ENCODE measurements around the gene DNASE1L3. TPM values are rescaled to one million over a fixed set of nuclear protein-coding genes. Genes with fewer than 3 reads are reported as not detected.

Gene DNASE1L3
- total RNA-seq, 2 experiments from 2014 or later: not detected

DNA sequence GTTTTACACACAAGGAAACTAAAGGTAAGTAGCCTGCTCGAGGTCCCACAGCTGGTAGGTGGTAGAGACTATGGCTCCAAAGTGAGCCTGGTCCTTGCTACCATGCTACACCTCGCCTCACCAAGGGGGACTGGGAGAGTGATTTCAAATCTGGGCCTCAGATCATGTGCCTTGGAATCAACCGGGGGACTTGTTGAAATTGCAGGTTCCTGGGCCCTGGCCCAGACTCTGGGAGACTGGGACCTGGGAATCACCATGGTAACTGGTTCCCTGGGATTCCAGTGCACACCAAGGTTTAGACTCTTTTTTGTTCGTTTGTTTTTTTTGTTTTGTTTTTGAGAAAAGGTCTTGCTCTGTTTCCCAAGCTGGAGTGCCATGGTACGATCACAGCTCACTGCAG lies 21.1 kb downstream of the DNASE1L3 start:
- H3K4me3 Mint-ChIP-seq: no peak overlapping the region
- no peaks in the 10 kb centered on the region for H3K27me3 Mint-ChIP-seq
- no peak for DNase-seq
- no peak overlapping the region for H3K27ac Mint-ChIP-seq
- H3K36me3 Mint-ChIP-seq: no peaks in the 10 kb centered on the region
- H3K4me1 Mint-ChIP-seq: no peaks in the 10 kb centered on the region
- CTCF ChIA-PET: interaction anchor here (1.4 to 5.0 kb wide), 5 partner anchors 11 to 116 kb away, joined by 8 to 53 read pairs (median 28); partner anchors contain the start of genes HTD2 and RPP14
- no peaks in the 10 kb centered on the region for H3K9me3 Mint-ChIP-seq (ENCODE audit: low read depth)
- no peak for ATAC-seq

DNA sequence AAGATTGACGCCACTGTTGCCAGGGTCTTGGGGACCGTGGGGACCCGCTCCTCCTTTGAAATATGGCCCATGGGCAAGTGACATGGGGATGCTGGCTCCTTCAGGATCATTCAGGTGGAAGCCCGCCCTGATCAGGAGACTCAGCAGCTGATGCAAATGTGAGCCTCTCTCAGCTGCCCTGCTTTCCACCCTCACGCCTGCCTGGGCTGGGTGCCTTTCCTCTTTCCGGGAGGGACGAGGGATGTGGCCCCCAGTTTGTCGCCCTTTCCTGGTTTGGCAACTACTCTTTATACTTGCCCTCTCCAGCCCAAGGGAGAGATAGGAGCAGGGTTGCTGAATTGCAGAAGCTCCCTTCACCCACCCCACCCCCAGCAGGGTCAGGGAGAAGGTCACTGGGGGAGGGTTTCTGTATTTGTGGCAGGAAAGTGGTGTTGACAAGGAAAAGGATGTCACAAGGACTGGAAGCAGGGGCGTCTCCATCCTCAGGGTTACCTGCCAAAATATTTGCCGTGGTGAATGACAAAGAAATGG lies 21.8 kb downstream of the DNASE1L3 start:
- CTCF ChIA-PET: interaction anchor here (0.7 to 5.0 kb wide), 10 partner anchors 8 to 443 kb away, joined by 3 to 53 read pairs (median 14); partner anchors contain the start of genes HTD2 and RPP14

DNA sequence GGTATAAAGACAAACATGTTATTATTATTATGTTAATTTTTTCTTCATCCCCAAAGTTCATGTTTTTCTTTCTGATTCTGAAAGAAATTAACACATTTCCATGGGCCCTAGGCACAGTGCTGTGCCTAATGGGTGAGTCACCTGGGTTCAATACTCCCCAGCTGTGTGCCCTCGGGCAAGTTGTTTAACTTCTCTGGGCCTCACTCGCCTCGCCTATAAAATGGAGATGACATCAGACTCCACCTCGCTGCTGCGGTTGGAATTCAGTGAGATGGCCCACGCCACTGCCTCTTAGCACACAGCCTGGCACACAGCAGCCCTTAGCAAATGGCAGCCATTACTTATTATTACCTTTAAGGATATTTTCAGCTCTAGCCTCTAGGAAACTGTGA lies 22.6 kb downstream of the DNASE1L3 start:
- CTCF ChIA-PET: interaction anchor here (0.6 to 5.0 kb wide), 24 partner anchors 9 to 444 kb away, joined by 3 to 53 read pairs (median 4); partner anchors contain the start of genes DNASE1L3, FLNB, HTD2 and RPP14
- Mint-ChIP-seq H3K9me3 (ENCODE audit: low read depth) (no peaks in the 10 kb centered on the region), H3K4me1 (no peaks in the 10 kb centered on the region), H3K36me3 (no peaks in the 10 kb centered on the region), H3K27me3 (no peaks in the 10 kb centered on the region), H3K4me3 (no peak overlapping the region), H3K27ac (no peak overlapping the region)
- ATAC-seq (no peak), DNase-seq (no peak)

More for the DNA sequence above, 21.8 kb downstream of the DNASE1L3 start:
- Mint-ChIP-seq H3K27ac (no peak overlapping the region), H3K4me1 (no peaks in the 10 kb centered on the region), H3K36me3 (no peaks in the 10 kb centered on the region), H3K9me3 (ENCODE audit: low read depth) (no peaks in the 10 kb centered on the region), H3K27me3 (no peaks in the 10 kb centered on the region), H3K4me3 (no peak overlapping the region)
- ATAC-seq: no peak
- DNase-seq: no peak

DNA sequence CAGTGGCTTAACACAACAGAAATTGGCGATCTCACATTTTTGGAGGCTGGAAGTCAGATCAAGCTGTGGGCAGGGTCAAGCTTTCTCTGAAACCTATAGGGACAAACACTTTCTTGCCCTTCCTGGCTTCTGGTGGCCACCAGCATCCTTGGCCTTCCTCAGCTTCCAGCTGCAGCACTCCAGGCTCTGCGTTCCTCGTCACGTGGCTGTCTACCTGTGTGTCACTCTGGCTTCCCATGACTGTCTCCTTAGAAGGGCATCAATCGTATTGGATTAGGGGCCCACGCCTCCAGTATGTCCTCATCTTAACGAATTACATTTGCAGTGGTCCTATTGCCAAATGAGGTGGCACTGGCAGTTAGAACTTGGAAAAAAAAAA lies 25.8 kb downstream of the DNASE1L3 start:
- no peak for DNase-seq
- H3K36me3 Mint-ChIP-seq: no peaks in the 10 kb centered on the region
- no peak overlapping the region for H3K27ac Mint-ChIP-seq
- H3K9me3 Mint-ChIP-seq (ENCODE audit: low read depth): no peaks in the 10 kb centered on the region
- peaks cover 4% of the 10 kb centered on the region for H3K27me3 Mint-ChIP-seq
- H3K4me3 Mint-ChIP-seq: no peak overlapping the region
- H3K4me1 Mint-ChIP-seq: no peaks in the 10 kb centered on the region
- CTCF ChIA-PET: interaction anchor here (1.1 to 2.2 kb wide), 5 partner anchors 8 to 121 kb away, joined by 3 to 10 read pairs (median 4); partner anchors contain the start of genes HTD2 and RPP14
- ATAC-seq: no peak

DNA sequence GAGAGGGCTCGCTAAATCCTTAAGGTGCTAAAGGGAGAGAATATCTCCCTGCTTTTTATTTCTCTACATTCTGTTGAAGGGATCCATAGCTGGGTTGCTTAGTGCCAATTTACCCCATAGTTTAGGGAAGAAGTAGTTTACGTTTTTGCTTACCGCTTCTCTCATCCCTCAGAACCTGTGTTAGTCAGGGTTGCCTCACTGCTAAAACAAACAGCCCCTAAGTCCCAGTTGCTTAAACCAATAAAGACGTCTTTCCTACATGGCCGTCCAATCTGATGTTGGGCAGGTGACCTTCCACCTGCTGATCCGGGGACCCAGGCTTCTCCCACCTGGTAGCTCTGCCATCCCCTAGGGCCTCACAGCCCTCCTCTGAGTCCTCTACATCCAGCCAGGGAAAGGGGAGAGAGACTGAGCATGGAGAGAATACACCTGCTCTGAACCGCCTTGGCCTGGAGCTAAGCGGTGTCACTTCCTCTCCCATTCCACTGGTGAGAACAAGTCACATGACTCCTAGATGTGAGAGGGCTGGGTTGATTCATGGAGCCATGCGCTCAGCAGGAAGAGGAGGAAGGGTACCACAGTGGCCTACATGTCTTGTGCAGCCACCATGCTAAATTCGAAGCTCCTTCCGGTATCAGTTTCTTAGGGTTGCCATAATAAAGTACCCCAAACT lies 26.3 kb downstream of the DNASE1L3 start:
- no peak for ATAC-seq
- Mint-ChIP-seq H3K36me3 (no peaks in the 10 kb centered on the region), H3K4me3 (no peak overlapping the region), H3K9me3 (ENCODE audit: low read depth) (no peaks in the 10 kb centered on the region), H3K4me1 (no peaks in the 10 kb centered on the region), H3K27ac (no peak overlapping the region), H3K27me3 (peaks cover 4% of the 10 kb centered on the region)
- DNase-seq: no peak
- CTCF ChIA-PET: interaction anchor here (0.6 to 2.2 kb wide), 5 partner anchors 16 to 177 kb away, joined by 3 to 10 read pairs (median 3); partner anchors contain the start of genes HTD2 and RPP14

DNA sequence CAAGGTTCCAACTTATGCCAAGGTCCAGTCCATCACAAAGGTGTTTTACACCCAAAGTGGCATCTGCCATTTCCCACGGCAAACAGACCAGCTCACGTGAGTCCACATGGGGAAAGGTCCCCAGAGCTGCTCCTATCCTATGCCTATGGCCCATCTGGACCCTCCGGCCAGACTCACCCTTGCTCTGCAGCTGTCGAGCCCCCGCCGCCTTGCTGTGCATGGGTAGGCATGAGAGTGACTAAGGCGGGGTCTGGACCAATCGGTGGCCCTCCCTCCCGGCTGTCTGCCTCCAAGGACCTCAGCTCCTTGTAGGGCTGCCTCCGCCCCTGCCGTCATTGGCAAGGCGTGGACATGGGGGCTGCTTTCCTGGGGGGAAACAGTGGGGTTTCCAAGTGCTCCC lies 26.9 kb downstream of the DNASE1L3 start:
- Mint-ChIP-seq H3K36me3 (no peaks in the 10 kb centered on the region), H3K27ac (no peak overlapping the region), H3K4me3 (no peak overlapping the region), H3K4me1 (peaks cover 4% of the 10 kb centered on the region), H3K9me3 (ENCODE audit: low read depth) (no peaks in the 10 kb centered on the region), H3K27me3 (peaks cover 4% of the 10 kb centered on the region)
- CTCF ChIA-PET: interaction anchor here (0.6 to 2.2 kb wide), 3 partner anchors 18 to 176 kb away, joined by 3 to 10 read pairs (median 3); no protein-coding TSS in a partner anchor
- DNase-seq (no peak), ATAC-seq (no peak)

- no peak for DNase-seq
- H3K27ac Mint-ChIP-seq: no peak overlapping the region
- H3K27me3 Mint-ChIP-seq: peaks cover 4% of the 10 kb centered on the region
- no peak overlapping the region for H3K4me3 Mint-ChIP-seq
- peaks cover 10% of the 10 kb centered on the region for H3K4me1 Mint-ChIP-seq
- no peaks in the 10 kb centered on the region for H3K9me3 Mint-ChIP-seq (ENCODE audit: low read depth)
- ATAC-seq: no peak
- no peaks in the 10 kb centered on the region for H3K36me3 Mint-ChIP-seq
- CTCF ChIA-PET: interaction anchor here (0.8 to 2.2 kb wide), 3 partner anchors 17 to 176 kb away, joined by 3 to 10 read pairs (median 3); no protein-coding TSS in a partner anchor
Measured at GRCh38 chr3:58183221-58183620, 27.6 kb downstream of the DNASE1L3 start.

GRCh38 chr3:58180940-58181587 lies 29.7 kb downstream of the DNASE1L3 start:
- ATAC-seq: no peak
- no peak for DNase-seq
- CTCF ChIA-PET: interaction anchor here (1.6 to 2.3 kb wide), 2 partner anchors 14 to 126 kb away, joined by 4 to 11 read pairs; partner anchors contain the start of gene HTD2
- no peak overlapping the region for H3K4me3 Mint-ChIP-seq
- no peak overlapping the region for H3K27ac Mint-ChIP-seq
- no peaks in the 10 kb centered on the region for H3K36me3 Mint-ChIP-seq
- H3K4me1 Mint-ChIP-seq: peaks cover 21% of the 10 kb centered on the region
- H3K27me3 Mint-ChIP-seq: peaks cover 6% of the 10 kb centered on the region
- no peaks in the 10 kb centered on the region for H3K9me3 Mint-ChIP-seq (ENCODE audit: low read depth)

- DNase-seq (no peak), ATAC-seq (no peak)
- Mint-ChIP-seq H3K27me3 (peaks cover 6% of the 10 kb centered on the region), H3K4me3 (no peak overlapping the region), H3K36me3 (no peaks in the 10 kb centered on the region), H3K9me3 (ENCODE audit: low read depth) (no peaks in the 10 kb centered on the region), H3K27ac (no peak overlapping the region), H3K4me1 (peaks cover 21% of the 10 kb centered on the region)
- CTCF ChIA-PET: interaction anchor here (1.6 to 5.2 kb wide), 5 partner anchors 9 to 453 kb away, joined by 4 to 38 read pairs (median 11); partner anchors contain the start of gene HTD2
Measured at GRCh38 chr3:58180099-58180880, 30.5 kb downstream of the DNASE1L3 start.

DNA sequence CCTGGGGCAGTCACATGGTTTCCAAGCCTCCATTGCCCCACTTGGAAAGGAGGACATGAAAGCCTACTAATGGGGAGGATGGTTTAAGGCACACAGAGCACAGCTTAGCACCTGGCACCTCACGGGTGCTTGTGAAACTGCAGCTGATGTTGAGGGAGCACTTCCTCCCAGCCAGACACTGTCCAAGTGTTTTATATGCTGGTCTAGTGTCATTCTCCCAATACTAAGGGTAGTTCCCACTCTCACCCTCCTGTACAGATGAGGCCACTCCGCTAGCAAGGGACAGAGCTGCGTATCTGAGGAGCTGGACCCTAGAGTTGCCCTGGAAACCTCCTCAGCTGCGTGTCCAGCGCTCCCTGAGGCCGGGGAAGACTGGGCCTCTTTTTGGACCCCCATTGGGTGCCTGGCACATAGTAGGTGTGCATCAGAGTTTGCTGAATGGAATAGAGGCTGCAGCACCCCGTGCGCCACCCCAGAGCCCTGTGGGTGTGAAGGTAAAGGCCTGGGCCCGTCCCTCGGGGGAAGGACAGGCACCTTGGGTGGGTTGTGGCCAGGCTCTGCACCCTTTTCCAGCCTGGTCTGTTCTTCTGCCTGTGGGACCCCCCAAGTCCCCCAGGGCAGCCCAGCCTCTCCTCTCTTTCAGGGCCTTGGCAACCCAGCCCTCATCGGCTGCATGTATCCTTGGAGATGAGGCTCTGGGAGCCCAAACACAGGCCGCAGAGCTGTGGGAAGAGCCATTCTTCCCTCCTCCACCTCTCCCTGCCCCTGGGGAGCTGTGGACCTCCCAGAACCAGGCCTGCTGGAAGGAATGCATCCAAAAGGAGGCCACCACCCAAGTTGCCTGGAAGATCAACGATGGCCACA lies 31.3 kb downstream of the DNASE1L3 start:
- no peak for ATAC-seq

DNA sequence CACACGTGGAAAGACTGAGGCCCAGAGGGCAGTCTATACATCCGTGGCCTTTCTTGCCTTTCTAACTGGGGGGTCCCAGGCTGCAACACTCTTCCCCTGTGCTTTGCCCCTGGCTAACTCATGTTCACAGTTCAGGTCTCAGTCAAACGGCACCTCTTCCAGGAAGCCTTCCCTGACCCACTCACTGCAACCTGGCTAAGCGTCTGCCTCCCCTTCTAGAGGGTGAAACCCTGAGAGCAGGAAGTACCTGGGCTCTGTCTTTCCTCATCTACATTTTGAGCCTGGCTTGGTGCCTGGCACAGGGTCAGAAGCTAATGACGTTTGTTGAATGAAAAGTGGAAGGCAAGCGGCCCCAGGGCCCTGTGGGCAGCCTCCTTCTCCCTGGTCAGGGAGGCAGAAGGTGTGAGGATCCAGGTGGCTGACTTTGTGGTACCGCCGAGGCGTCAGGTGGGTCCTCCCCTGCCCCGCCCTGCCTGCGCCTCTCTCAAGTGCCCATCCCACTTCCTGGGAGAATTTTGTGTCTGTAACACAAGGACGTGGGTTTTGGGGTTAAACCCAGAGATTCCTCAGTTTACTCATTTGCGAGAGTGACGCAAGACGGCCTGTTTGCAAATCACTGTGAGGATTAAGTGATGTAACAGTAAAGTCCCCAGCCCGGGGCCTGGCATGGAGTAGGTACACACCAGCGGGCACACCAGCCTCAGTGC lies 32.1 kb downstream of the DNASE1L3 start:
- CTCF ChIA-PET: interaction anchor here (0.6 to 5.2 kb wide), 18 partner anchors 8 to 451 kb away, joined by 3 to 48 read pairs (median 7); partner anchors contain the start of genes FLNB, HTD2 and RPP14
- ATAC-seq (no peak), DNase-seq (peak; percentile 50)
- H3K4me3 Mint-ChIP-seq: peak overlapping the region; percentile 62
- no peak overlapping the region for H3K27ac Mint-ChIP-seq
- H3K27me3 Mint-ChIP-seq: peaks cover 6% of the 10 kb centered on the region
- no peaks in the 10 kb centered on the region for H3K36me3 Mint-ChIP-seq
- no peaks in the 10 kb centered on the region for H3K9me3 Mint-ChIP-seq (ENCODE audit: low read depth)
- peaks cover 21% of the 10 kb centered on the region for H3K4me1 Mint-ChIP-seq

More for the DNA sequence above, 31.3 kb downstream of the DNASE1L3 start:
- Mint-ChIP-seq H3K27ac (no peak overlapping the region), H3K9me3 (ENCODE audit: low read depth) (no peaks in the 10 kb centered on the region), H3K4me3 (no peak overlapping the region), H3K27me3 (peaks cover 6% of the 10 kb centered on the region), H3K36me3 (no peaks in the 10 kb centered on the region), H3K4me1 (peaks cover 21% of the 10 kb centered on the region)
- DNase-seq: no peak
- CTCF ChIA-PET: interaction anchor here (0.8 to 5.2 kb wide), 9 partner anchors 10 to 452 kb away, joined by 3 to 38 read pairs (median 14); partner anchors contain the start of genes FLNB, HTD2 and RPP14
